Natural killer cell treated with Interleukin-12 subunit alpha and Interleukin-12 subunit beta and Interleukin-15 and Interleukin-18, amount 100 ng/mL, for 72 hours (primary cell): ENCODE data around the gene LRRC74B. TPM values are rescaled to one million over a fixed set of nuclear protein-coding genes. Genes with fewer than 3 reads are reported as not detected.
"Not testable (repeated sequence)": the region's sequence is repeated elsewhere in the genome, so short reads cannot be mapped to it uniquely, and the experiment has no call there.

Source experiments
- ATAC-seq, 2 donors: fragments of 150-1000 bp; cut with Tn5 transposase in 1 of 2; sonication (Bioruptor Pico), chemical (Tn5 transposase) in 1 of 2; 2 replicates each; pipeline ENCODE4 v1.10.0; 2021
- DNase-seq: peaks from one replicate; pipeline ENCODE4 v3.0.0; 2022; ENCODE audit warnings: low spot score
- H3K27ac Mint-ChIP-seq, 2 donors: 1 replicate in 1 of 2; 2 replicates in 1 of 2; pipeline ENCODE4 v1.8.0; 2022; ENCODE audit warnings: mixed read lengths in 2 of 2, mild to moderate bottlenecking in 1 of 2, moderate library complexity in 1 of 2
- H3K27me3 Mint-ChIP-seq, 2 donors: 1 replicate in 1 of 2; 2 replicates in 1 of 2; pipeline ENCODE4 v1.8.0; 2022; ENCODE audit warnings: mixed read lengths in 2 of 2
- H3K36me3 Mint-ChIP-seq: one replicate; pipeline ENCODE4 v1.8.0; 2022; ENCODE audit warnings: mixed read lengths
- H3K4me1 Mint-ChIP-seq, 2 donors: 1 replicate in 1 of 2; 2 replicates in 1 of 2; pipeline ENCODE4 v1.8.0; 2022; ENCODE audit warnings: low read depth in 2 of 2, mixed read lengths in 2 of 2, mild to moderate bottlenecking in 1 of 2
- H3K4me3 Mint-ChIP-seq: one replicate; pipeline ENCODE4 v1.8.0; 2022; ENCODE audit warnings: mixed read lengths
- H3K9me3 Mint-ChIP-seq: 2 replicates; pipeline ENCODE4 v1.8.0; 2022; ENCODE audit warnings: mixed read lengths
- total RNA-seq, 2 donors: library from RNA; stranded (reverse); gene quantifications; one replicate each; pipeline ENCODE4 v1.2.3, GENCODE V29; 2022

Gene LRRC74B
- total RNA-seq, 2 donors from 2014 or later = not detected

DNA sequence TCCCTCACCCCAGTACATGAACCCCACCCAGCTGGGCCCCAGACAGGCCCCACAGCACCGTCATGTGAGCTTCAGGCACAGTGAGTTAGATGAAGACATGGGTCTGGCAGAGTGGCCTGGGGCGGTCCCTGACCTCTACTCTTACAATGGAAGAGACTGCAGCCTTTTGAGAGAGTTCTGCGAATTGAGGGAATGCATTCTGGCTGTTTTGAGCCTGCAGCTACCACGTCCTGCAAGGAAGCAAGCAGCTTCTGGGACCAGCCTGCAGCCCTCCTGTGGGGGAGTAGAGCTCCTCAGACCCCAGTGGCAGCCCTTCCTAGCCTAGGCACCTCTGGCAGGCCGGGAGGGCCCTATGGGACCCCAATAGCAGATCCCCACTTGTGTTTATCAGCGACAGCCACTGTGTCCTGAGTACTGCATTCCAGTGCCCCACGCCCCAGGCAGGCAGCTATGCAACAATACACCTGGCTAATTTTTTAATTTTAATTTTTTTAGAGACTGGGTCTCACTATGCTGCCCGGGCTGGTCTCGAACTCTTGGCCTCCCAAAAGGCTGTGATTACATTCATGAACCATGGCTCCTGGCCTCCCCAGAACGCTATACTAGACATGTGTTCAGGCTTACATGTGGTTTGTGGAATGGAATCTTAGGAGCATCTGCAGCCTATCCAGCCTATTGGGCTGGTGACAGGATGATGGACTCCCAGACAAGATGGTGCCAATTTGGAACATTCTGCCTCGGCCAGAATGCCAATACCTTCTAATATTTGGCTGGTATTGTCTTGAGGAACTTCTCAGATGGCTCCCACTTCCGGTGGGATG, 12.7 kb upstream of the LRRC74B start:
- Mint-ChIP-seq H3K27me3 (peaks cover 14 to 17% of the 10 kb centered on the region in 2 donors), H3K4me3 (no peak overlapping the region), H3K4me1 (no peaks in the 10 kb centered on the region)

GRCh38 chr22:21033895-21034294, 11.9 kb upstream of the LRRC74B start:
- Mint-ChIP-seq H3K4me1 (no peaks in the 10 kb centered on the region), H3K9me3 (no peaks in the 10 kb centered on the region), H3K4me3 (no peak overlapping the region), H3K27me3 (peaks cover 14 to 17% of the 10 kb centered on the region in 2 donors), H3K36me3 (no peaks in the 10 kb centered on the region), H3K27ac (no peak overlapping the region)
- ATAC-seq (no peak), DNase-seq (no peak)

More for the DNA sequence above, 12.7 kb upstream of the LRRC74B start:
- DNase-seq (no peak), ATAC-seq (no peak)
- no peaks in the 10 kb centered on the region for H3K9me3 Mint-ChIP-seq
- H3K36me3 Mint-ChIP-seq = no peaks in the 10 kb centered on the region
- H3K27ac Mint-ChIP-seq = no peak overlapping the region

DNA sequence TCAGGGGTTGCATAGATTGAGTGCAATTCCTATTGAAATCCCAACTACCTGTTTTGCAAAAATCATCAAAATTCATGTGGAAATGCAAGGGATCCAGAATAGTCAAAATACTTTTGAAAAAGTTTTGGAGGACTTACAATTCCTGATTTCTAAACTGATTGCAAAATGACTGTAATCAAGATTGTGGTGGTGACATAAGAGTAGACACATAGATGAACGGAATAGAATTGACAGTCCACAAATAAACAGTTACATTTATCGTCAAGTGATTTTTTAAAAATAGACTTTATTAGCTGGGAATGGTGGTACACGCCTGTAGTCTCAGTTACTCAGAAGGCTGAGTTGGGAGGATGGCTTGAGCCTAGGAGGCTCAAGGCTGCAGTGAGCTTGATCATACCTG, 10.8 kb upstream of the LRRC74B start:
- Mint-ChIP-seq H3K4me3 (no peak overlapping the region), H3K27ac (no peak overlapping the region), H3K4me1 (no peaks in the 10 kb centered on the region), H3K9me3 (no peaks in the 10 kb centered on the region), H3K27me3 (peaks cover 13 to 17% of the 10 kb centered on the region in 2 donors), H3K36me3 (no peaks in the 10 kb centered on the region)
- no peak for ATAC-seq
- DNase-seq = no peak

- DNase-seq (no peak), ATAC-seq (no peak)
- Mint-ChIP-seq H3K27ac (no peak overlapping the region), H3K27me3 (peaks cover 9 to 10% of the 10 kb centered on the region in 2 donors), H3K36me3 (no peaks in the 10 kb centered on the region), H3K4me3 (no peak overlapping the region), H3K4me1 (peaks cover 4 to 6% of the 10 kb centered on the region in 2 donors), H3K9me3 (no peaks in the 10 kb centered on the region)
Measured at GRCh38 chr22:21038405-21038804, 7.3 kb upstream of the LRRC74B start.

- H3K27ac Mint-ChIP-seq, H3K9me3 Mint-ChIP-seq, DNase-seq, H3K36me3 Mint-ChIP-seq, H3K4me3 Mint-ChIP-seq, ATAC-seq, H3K4me1 Mint-ChIP-seq: not testable (repeated sequence)
- peaks cover 11 to 15% of the 10 kb centered on the region in 2 donors for H3K27me3 Mint-ChIP-seq
Measured at GRCh38 chr22:21039158-21039557, 6.6 kb upstream of the LRRC74B start.

- H3K27ac Mint-ChIP-seq = no peak overlapping the region
- no peaks in the 10 kb centered on the region for H3K9me3 Mint-ChIP-seq
- H3K36me3 Mint-ChIP-seq = no peaks in the 10 kb centered on the region
- peaks cover 11 to 16% of the 10 kb centered on the region in 2 donors for H3K27me3 Mint-ChIP-seq
- DNase-seq (no peak), ATAC-seq (no peak)
- no peak overlapping the region for H3K4me3 Mint-ChIP-seq
- peaks cover 20 to 21% of the 10 kb centered on the region in 2 donors for H3K4me1 Mint-ChIP-seq
Measured at GRCh38 chr22:21041937-21042336, 3.8 kb upstream of the LRRC74B start.

DNA sequence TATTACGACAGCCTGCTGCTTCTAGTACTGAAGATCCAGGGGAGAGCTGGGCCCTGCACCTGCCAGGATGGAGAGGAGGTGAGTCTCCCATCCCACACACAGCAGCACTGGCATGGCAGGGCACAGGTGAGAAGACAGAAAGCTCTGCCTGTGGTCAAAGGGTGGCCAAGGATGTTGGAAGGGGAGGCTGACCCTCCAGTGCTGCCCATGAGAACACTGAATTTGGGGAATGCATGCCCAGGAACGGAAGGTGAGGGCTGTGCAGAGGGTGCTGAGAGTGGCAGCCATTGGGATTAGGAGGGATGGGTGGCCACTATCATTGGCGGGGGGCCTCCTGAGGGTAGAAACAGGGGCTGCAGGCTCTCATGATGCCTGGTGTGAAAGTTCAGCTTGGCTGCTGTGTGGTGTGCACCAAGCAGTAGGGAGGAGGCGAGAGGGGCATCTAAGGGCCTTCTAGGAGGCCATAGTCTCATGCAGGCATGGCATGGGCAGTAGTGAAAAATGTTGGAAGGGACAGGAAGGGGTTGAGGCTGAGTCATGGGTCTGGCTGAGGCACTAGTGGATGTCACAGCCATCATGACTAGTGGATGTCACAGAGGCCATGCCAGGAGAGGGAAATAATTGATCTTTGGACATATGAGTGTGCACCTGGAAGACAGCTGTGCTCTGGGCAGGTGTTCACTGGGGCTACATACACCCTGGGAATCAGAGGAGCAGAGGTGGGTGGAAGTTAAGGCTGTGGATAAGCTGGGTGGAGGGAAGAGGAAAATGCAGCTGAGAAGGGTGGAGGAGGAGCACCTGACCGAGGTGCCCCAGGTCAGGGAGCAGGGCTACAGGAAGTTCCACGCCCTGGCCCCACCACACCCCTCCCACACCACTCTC, 2.5 kb upstream of the LRRC74B start:
- ATAC-seq (no peak), DNase-seq (no peak)
- H3K4me1 Mint-ChIP-seq = peaks cover 20 to 21% of the 10 kb centered on the region in 2 donors
- no peaks in the 10 kb centered on the region for H3K36me3 Mint-ChIP-seq
- H3K27me3 Mint-ChIP-seq = peaks cover 11 to 16% of the 10 kb centered on the region in 2 donors
- H3K4me3 Mint-ChIP-seq = no peak overlapping the region
- no peak overlapping the region for H3K27ac Mint-ChIP-seq
- no peaks in the 10 kb centered on the region for H3K9me3 Mint-ChIP-seq

DNA sequence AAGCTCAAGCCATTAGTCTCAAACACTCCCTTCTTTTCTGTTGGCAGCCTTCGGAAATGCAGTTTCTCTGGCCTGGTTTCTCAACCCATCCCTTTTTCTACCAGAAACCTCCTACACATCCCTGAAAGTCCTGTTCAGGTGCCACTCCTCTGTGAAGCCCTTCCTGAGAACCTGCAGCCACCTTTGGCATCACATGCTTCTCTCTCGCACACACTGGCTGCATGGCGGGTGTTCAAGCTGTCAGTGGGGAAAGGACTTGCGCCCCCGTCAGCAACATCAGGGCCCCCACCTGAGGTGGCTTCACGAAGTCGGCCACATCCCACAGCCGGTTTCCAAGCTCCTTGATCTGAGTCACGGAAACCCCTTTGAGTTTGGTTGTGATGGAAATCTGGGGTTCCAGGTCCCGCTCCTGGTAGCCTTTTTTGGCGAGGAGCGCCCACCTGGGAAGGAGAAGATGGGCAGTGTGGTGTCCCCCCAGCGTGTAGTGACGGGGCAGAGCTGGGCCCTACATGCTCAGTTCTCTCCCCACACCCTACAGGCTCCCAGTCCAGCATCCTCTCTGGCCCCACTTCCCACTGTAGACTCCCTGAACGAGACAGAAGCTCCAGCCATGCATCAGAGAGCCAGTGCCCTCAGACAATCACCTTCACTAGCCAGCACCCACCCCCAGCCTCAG, 1.7 kb upstream of the LRRC74B start:
- Mint-ChIP-seq H3K27ac (no peak overlapping the region), H3K9me3 (no peaks in the 10 kb centered on the region), H3K4me3 (no peak overlapping the region), H3K27me3 (peaks cover 11 to 16% of the 10 kb centered on the region in 2 donors), H3K4me1 (peaks cover 20 to 21% of the 10 kb centered on the region in 2 donors), H3K36me3 (no peaks in the 10 kb centered on the region)
- DNase-seq (no peak), ATAC-seq (no peak)

GRCh38 chr22:21044931-21045584, 688 bp upstream of the LRRC74B start:
- H3K9me3 Mint-ChIP-seq = no peaks in the 10 kb centered on the region
- H3K27ac Mint-ChIP-seq = peak overlapping the region; percentile 60 to 83
- ATAC-seq (peak in 1 of 2 donors; percentile 7), DNase-seq (no peak)
- H3K36me3 Mint-ChIP-seq = no peaks in the 10 kb centered on the region
- H3K27me3 Mint-ChIP-seq = peaks cover 11 to 16% of the 10 kb centered on the region in 2 donors
- peak overlapping the region; percentile 84 for H3K4me3 Mint-ChIP-seq
- peaks cover 20 to 21% of the 10 kb centered on the region in 2 donors for H3K4me1 Mint-ChIP-seq

DNA sequence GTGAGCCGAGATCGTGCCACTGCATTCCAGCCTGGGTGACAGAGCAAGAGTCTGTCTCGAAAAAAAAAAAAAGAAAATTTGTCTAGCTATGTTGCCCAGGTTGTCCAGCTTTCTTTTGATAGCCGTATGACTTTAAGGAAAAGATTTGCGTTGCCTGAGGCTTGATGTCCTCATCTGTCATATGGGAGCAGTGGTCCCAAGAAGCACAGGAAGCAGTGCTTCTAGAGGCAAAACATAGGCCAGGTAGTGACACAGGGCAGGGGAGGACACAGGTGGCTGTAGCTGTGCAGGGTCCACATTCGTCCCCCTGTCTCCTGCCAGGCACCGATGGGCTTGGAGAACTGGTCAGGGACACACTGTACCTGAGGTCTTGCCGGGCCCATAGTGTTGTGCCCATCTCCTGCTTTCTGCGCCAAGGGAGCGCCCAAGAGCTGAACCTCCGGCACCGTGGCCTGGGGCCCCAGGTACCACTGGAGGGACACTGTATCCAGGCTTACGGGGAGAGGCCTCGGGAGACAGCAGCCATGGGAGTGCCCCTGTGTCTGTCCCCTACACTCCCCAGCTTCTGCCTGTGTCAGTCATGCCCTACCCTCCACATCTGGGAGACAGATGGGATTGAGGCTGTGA, 1.4 kb downstream of the LRRC74B start:
- ATAC-seq = no peak
- H3K27me3 Mint-ChIP-seq = peaks cover 11 to 16% of the 10 kb centered on the region in 2 donors
- no peak overlapping the region for H3K27ac Mint-ChIP-seq
- no peaks in the 10 kb centered on the region for H3K9me3 Mint-ChIP-seq
- DNase-seq = no peak
- H3K4me3 Mint-ChIP-seq = no peak overlapping the region
- peaks cover 20 to 21% of the 10 kb centered on the region in 2 donors for H3K4me1 Mint-ChIP-seq
- H3K36me3 Mint-ChIP-seq = no peaks in the 10 kb centered on the region

- no peak overlapping the region for H3K27ac Mint-ChIP-seq
- no peaks in the 10 kb centered on the region for H3K36me3 Mint-ChIP-seq
- H3K4me1 Mint-ChIP-seq = peaks cover 20 to 21% of the 10 kb centered on the region in 2 donors
- no peaks in the 10 kb centered on the region for H3K9me3 Mint-ChIP-seq
- ATAC-seq (no peak), DNase-seq (no peak)
- no peak overlapping the region for H3K4me3 Mint-ChIP-seq
- peaks cover 8 to 16% of the 10 kb centered on the region in 2 donors for H3K27me3 Mint-ChIP-seq
Measured at GRCh38 chr22:21047730-21048129, 2.0 kb downstream of the LRRC74B start.

- ATAC-seq, DNase-seq, H3K9me3 Mint-ChIP-seq, H3K27ac Mint-ChIP-seq, H3K36me3 Mint-ChIP-seq, H3K4me3 Mint-ChIP-seq: not testable (repeated sequence)
- H3K27me3 Mint-ChIP-seq = peaks cover 1 to 11% of the 10 kb centered on the region in 2 donors
- H3K4me1 Mint-ChIP-seq = peaks cover 15% of the 10 kb centered on the region in 2 donors
Measured at GRCh38 chr22:21048448-21048847, 2.7 kb downstream of the LRRC74B start.

GRCh38 chr22:21048965-21049364, 3.2 kb downstream of the LRRC74B start:
- not testable (repeated sequence) for DNase-seq, H3K27me3 Mint-ChIP-seq, H3K4me3 Mint-ChIP-seq, H3K36me3 Mint-ChIP-seq, ATAC-seq, H3K9me3 Mint-ChIP-seq, H3K27ac Mint-ChIP-seq
- peaks cover 13 to 14% of the 10 kb centered on the region in 2 donors for H3K4me1 Mint-ChIP-seq
